MM.1S (cell line): ENCODE data around the gene ANKRD60.

Experiments
- CTCF ChIP-seq: fragments of 300-600 bp; sonication (generic); IDR thresholded peaks from 2 replicates; pipeline ENCODE4 v1.5.1; 2016; ENCODE audit warnings: antibody characterized with exemption, low read length, mixed read lengths
- EZH2 ChIP-seq: fragments of 300-600 bp; sonication (generic); optimal IDR thresholded peaks from 2 replicates; pipeline ENCODE3; 2017; ENCODE audit warnings: low read depth, mild to moderate bottlenecking, antibody characterized with exemption, low read length, mixed read lengths

GRCh38 chr20:58179083-58179431 is 49.4 kb downstream of the ANKRD60 start:
- no peak for TF ChIP-seq CTCF
- no peak for TF ChIP-seq EZH2
